HL-60 (cell line): ENCODE measurements around the gene SDS.

Experiments
- POLR2AphosphoS5 ChIP-seq: IDR thresholded peaks from 2 replicates; pipeline ENCODE4 v1.6.1; 2012; ENCODE audit warnings: low read depth
- TF ChIP-seq, protein P1 (sequence below): IDR thresholded peaks from one replicate; pipeline ENCODE4 v1.5.1; 2011; ENCODE audit warnings: low read length, control low read depth, inconsistent platforms; ENCODE audit not compliant: insufficient read depth
- TF ChIP-seq, protein P2 (sequence below): IDR thresholded peaks from 2 replicates; pipeline ENCODE4 v1.6.1; 2012; ENCODE audit warnings: low read depth; ENCODE audit not compliant: insufficient replicate concordance

DNA sequence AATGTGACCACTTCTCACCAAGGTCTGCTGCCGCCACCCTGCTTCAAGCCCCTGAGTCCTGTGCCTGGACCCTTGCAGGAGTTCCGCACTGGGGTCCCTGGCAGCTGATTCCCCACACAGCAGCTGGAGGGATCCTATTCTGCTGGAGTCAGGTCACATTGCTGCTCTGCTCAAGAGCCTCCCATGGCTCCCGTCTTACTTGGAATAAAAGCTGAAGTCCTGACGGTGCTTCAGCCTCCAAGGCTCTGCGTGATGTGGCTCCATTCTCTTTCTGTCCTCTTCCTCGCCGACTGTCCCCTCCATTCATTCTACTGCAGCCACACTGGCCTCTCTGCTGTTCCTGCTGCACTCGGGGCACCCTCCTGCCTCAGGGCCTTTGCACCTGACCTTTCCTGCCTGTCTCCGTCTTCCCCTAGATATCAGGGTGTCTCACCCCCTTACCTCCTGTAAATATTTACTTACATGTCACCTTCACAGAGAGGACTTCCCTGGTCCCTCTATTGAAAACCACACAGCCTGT, 10.9 kb upstream of the SDS start:
- TF ChIP-seq, protein P1, sequence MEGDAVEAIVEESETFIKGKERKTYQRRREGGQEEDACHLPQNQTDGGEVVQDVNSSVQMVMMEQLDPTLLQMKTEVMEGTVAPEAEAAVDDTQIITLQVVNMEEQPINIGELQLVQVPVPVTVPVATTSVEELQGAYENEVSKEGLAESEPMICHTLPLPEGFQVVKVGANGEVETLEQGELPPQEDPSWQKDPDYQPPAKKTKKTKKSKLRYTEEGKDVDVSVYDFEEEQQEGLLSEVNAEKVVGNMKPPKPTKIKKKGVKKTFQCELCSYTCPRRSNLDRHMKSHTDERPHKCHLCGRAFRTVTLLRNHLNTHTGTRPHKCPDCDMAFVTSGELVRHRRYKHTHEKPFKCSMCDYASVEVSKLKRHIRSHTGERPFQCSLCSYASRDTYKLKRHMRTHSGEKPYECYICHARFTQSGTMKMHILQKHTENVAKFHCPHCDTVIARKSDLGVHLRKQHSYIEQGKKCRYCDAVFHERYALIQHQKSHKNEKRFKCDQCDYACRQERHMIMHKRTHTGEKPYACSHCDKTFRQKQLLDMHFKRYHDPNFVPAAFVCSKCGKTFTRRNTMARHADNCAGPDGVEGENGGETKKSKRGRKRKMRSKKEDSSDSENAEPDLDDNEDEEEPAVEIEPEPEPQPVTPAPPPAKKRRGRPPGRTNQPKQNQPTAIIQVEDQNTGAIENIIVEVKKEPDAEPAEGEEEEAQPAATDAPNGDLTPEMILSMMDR, result no peak
- TF ChIP-seq, protein P2, sequence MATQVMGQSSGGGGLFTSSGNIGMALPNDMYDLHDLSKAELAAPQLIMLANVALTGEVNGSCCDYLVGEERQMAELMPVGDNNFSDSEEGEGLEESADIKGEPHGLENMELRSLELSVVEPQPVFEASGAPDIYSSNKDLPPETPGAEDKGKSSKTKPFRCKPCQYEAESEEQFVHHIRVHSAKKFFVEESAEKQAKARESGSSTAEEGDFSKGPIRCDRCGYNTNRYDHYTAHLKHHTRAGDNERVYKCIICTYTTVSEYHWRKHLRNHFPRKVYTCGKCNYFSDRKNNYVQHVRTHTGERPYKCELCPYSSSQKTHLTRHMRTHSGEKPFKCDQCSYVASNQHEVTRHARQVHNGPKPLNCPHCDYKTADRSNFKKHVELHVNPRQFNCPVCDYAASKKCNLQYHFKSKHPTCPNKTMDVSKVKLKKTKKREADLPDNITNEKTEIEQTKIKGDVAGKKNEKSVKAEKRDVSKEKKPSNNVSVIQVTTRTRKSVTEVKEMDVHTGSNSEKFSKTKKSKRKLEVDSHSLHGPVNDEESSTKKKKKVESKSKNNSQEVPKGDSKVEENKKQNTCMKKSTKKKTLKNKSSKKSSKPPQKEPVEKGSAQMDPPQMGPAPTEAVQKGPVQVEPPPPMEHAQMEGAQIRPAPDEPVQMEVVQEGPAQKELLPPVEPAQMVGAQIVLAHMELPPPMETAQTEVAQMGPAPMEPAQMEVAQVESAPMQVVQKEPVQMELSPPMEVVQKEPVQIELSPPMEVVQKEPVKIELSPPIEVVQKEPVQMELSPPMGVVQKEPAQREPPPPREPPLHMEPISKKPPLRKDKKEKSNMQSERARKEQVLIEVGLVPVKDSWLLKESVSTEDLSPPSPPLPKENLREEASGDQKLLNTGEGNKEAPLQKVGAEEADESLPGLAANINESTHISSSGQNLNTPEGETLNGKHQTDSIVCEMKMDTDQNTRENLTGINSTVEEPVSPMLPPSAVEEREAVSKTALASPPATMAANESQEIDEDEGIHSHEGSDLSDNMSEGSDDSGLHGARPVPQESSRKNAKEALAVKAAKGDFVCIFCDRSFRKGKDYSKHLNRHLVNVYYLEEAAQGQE, result no peak
- no peak for TF ChIP-seq POLR2AphosphoS5
